HG02943 (cell line): ENCODE results near the gene FAM234B.
"Not testable (repeated sequence)": the region's sequence is repeated elsewhere in the genome, so short reads cannot be mapped to it uniquely, and the experiment has no call there.

Experiments used
- ATAC-seq: cut with Tn5 transposase; IDR thresholded peaks from one replicate; pipeline ENCODE4 v1.9.1; 2021; ENCODE audit warnings: mild to moderate bottlenecking, low read depth, moderate library complexity; ENCODE audit not compliant: unreplicated experiment

FAM234B gene

DNA sequence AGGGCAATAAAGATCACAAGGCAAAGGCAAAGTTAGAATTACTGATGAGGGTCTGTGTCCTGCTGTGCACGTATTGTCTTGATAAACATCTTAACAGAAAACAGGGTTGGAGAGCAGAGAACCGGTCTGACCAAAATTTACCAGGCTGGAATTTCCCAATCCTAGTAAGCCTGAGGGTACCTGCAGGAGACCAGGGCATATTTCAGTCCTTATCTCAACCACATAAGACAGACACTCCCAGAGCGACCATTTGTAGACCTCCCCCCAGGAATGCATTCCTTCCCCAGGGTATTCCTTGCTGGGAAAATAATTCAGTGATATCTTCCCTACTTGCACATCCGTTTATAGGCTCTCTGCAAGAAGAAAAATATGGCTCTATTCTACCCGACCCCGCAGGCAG is 9.4 kb downstream of the FAM234B start:
- ATAC-seq = not testable (repeated sequence)

DNA sequence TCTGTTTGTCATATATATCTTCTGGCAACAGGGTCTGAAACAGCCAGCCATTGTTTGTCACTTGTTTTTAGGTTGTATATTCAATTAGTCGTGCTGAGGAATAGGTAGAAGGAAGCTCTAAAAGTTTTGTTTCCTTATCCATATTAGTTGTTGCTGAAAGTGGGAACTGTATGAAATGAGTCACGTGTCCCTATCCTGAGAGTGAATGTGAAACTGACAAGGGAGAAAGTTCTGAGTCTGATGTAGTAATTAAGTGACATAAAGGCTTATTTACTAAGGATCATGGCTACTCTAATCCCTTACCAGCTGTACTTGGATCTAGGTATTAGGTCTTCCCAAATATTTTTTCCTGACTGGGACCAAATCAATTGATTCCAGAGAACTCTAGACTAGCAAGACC is 16.4 kb downstream of the FAM234B start:
- no peak for ATAC-seq

DNA sequence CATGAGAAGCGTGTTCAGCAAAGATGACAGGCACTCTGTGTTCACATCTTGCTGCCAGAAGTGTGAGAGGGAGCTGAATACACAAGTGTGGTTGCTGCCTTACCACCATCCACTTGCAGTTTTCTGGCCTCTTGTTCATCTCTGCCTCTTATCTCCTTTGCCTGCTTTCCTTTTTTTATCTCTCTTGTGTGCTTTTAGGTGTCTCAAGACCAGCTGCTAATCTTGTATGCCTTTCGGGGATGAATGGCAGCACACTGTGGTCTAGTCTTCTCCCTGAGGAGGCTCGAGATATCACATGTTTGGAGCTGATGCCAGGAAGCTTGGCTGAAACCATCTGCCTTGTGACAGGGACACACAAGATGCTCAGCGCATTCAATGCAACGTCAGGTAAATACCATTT is 17.2 kb downstream of the FAM234B start:
- ATAC-seq = no peak

DNA sequence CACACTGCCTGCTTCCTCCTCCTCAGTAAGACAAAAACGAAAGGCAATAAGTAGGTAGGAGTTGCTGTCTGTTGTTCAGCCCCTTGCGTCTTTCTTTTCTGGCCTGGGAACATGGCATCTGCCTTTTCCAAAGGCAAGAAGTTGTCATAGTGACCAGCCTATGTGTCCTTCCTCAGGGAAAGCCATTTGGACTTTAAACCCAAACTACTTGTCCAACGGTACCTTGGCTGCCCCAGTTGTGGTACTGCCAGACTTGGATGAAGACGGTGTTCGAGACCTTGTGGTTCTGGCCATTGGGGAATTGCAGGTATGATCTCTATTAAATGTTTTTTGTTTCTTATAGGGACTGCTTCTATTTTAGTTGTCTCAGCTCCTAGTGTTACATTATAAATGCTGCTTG is 18.5 kb downstream of the FAM234B start:
- no peak for ATAC-seq

DNA sequence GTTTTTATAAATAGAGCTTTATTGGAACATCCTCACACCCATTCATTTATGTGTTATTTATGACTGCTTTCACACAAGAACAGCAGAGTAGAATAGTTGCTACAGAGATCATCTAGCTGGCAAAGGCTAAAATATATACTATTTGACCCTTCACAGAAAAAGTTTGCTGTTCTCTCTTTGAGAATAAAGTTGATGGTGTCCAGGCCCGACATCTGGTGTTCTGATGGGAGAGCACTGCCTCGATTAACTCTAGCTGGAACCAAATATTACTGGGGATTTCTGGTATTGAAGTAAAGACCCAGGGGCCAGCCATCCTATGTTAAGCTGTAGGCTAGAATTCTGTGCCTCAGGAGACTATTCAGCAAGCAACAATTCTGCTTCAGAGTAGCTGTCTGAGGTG is 21.8 kb downstream of the FAM234B start:
- no peak for ATAC-seq

DNA sequence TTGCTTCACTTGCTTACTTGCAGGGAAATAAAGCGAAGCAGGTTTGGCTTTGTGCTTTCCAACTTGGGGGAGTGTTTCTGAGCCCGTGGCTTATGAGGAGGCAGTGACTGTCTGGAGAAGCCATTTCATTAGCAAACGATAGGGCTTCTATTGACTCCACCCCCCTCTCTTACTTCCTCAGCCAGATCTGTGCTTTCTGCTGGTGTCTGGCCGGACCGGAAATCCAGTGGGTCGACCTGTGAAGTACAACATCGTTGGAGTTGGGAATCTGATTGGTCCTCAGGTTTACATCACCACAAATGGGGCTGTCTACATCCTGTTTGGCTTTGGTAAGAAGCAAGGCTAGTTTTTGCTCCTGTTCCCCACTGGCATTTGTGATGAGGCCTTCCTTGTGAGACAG is 22.3 kb downstream of the FAM234B start:
- ATAC-seq = no peak

DNA sequence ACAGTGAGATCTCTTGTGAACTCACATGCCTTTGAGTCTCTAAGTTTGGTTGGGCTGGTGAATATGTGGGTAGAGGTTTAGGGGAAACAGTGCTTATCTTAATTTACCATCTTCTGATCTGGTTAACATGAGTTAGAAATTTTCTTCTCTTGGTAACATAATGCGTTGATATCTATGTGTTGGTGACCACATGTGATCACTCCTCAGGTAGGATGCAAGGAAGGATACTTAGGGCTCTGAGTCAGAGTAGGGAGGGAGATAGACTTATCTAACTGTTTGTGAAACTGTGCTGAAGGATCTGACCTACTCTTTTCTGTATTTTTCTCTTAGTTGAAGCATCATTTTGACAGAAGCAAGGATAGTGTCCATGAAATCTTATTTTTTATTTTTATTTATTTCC is 23.1 kb downstream of the FAM234B start:
- ATAC-seq = no peak

DNA sequence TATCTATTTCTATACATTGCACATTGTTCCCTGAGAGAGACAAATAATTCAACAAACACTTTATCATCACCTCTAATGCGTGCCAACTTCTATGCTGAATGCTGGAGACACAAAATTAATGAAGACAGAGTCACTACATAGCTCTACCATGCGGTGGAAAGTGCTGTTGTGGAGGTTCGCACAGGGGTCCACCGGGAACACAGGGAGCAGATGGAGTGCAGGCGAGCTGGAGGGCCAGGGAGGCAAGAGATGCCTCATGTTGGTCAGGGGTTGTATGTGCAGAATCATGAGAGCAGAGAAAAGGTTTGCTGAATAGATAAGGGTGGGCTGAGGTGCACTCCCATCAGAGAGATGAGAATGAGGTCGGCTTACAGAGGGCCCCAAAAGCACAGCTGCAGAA is 25.2 kb downstream of the FAM234B start:
- ATAC-seq = no peak

DNA sequence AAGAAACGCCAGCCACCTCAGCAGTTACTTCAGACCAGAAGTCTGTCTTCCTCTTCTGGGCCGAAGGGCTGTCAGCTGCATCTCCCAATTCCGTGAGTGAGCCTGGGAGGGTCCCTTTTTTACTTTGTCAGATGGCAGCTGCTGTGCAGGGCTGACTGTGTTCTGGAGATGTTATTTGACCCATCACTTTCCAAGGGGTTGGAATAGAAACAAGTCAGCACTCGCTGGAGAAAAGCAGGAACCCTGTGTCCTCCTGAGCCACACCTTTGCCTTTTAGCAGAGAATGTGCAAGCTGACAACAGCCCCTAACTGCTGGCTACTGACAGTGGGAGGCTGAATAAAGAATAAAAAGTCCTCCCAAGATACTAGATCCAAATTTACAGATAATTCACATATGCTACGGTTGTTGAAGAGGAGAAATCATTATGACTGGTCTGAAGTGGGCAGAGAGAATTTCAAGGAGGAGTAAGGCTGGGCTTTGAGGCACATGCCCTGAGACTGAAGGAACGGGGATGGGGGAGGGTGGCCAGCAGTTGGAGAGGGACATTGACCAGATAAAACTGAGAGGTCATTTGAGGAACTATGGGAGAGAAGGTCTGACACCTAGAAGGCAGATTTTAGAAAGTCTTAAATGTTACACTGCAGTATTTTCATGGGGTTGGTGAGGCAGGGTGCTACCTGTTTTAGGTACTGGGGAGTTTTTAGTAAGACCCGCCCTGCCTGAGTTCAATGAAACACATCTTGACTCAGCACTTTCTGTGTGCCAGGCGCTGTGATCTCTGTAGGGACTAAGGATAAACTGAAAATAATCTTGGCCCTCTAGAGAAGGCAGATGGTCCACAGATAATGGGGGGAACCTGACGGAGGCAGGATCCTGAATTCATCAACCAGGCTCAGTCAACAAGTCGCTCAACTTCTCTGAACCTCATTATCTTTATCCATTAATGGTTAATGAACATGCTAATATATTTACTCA is 27.4 kb downstream of the FAM234B start:
- ATAC-seq = no peak

DNA sequence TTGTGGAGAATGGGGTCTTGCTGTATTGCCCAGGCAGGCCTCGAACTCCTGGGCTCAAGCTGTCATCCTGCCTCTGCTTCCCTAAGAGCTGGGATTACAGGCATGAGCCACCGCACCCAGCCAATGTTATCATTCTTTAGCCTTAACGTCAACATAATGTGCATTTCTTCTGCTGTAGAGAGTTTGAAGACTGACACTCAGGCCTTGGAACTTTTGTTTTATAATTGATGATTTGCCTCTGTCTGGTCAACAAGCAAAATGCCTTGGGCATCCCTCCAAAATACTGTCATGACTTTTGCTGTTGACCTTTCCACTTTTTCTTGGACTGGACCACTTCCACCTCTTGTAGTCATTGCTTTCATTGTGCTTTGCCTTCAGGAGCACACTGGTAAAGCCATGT is 29.0 kb downstream of the FAM234B start:
- no peak for ATAC-seq

DNA sequence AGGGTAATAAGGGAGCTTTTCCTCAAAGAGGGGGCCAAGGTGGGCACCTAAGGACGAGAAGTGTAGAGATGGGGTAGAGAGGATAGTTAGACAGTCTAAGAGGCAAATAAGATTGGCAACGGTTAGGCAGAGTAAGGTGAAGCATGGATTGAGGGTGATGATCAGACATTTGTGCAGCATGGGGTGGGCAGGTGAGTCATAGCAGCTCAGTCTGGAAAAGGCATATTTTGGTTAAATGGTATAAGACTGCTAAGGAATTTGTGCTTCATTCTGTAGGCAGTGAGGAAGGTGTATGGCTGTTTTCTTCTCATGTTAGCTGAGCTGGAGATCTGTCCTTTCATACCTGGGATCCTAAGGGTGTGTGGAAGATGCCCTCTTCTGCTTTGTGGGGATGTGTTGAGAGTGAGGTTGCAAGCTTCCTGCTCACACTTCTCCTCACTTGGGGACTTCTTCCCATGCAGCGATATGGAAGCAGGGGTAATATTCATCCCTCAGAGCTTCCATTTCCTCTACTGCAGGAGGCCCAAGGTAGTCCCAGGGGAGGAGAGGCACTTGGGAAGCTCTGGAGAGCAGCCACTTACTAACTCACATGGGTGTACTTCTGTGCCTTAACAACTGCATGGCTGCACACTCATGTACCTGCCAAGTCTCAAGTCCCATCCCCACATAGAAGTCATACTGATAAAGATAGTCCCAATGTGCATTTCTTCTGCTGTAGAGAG is 30.4 kb downstream of the FAM234B start:
- ATAC-seq = no peak

DNA sequence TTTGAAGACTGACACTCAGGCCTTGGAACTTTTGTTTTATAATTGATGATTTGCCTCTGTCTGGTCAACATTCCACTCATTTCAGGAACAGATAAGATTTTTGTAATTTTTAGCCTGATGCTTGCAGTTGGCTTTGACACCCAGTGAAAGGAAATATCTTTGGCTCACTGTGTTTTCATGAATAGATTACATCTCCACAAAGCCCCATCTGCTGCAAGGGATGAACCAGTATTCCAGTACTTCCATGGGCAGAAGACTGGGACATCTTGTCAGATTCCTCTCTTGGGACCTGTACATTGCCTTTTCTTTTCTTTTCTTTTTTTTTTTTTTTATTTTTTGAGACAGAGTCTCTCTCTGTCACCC is 30.9 kb downstream of the FAM234B start:
- no peak for ATAC-seq

DNA sequence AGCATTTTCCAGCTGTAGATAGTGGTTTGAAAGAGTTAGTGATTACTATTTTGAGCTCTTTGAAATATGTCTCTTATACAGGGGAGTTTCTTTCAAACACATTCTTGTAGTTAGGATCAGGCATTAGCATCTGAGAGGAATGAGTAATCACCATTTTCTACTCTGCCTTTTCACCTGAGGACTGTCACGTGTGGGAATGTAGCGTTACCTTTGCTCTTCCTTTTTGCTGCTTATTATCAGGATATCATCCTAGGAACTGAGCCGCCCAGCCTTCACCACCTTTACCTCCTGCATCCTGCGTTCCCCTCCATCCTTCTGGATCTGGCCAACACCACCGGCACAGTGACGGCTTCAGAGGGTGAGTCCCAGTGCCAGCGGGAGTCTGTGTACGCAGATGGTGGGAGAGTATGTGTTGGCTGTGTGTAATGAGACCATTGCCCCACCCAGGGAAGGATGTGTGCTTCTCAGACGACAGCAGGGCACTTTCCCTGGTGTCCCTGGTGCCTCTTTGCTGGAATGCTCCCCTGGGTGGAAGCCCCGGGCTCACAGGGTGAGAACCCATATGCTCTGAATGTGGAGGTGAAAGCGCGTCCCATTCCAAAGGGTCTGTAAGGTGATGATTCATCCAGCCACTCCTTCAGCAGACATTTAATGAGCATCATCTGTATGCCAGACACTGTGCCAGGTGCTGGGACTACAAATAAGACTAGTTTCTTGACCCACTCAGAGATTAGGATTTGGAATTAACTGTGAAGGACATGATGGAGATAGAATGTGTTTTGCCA is 31.8 kb downstream of the FAM234B start:
- no peak for ATAC-seq

DNA sequence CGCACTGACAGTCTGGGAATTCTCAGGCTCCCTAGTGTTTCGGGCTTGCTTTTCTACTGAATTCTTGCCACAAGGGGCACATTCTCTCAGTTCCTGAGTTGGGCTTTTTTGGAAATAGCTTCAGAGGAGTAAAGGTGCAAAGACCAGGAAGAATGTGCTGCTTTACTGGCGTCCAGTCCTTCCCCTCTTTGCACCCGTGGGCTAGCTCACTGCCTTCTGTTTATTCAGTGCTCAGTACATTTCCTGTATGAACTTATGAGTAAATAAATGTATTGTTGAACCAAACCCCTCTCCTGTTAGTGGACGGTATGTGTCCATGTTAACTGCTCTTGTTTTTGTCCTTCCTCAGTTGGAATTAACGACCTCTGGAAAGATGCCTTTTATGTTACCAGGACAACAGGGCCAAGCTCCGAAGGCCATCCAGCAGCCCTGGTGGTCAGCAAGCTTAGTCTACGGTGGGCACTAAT is 35.3 kb downstream of the FAM234B start:
- no peak for ATAC-seq

DNA sequence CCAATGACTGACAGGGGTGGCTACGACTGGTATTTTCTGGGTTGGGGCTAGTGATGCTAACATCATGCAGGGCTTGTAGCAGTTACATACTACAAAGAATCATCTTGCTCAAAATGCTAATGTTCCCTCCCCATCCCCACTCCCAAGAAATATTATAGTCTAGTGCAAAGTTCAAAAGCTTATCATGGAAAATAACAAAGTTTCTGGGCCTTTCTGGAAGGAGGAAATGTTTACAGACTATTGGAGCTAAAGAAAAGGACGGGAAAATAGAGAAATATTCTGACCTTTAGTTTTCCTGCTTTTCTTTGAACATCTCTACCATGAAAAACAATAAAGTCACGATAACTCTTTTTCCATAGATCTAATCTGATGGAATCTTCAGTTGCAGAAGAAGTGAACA is 36.1 kb downstream of the FAM234B start:
- ATAC-seq = no peak

DNA sequence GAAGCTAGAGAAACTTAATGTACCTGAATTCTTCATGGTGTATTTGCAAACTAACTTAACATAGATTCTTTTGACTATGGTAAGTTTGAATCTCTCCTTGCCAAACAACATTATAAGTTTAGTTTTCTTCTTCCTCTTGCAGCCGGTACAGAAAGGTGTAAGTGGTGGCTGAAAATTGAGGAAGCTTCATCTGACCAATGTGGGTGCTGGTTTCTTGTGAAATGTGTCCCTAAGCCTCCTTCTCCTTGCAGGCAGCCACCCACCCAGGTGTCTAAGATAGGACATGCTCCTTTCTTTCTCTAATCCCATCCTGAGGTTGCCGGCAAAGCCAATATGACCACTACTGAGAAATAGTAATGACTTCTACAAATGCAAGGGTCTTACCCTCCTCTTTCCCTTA is 38.7 kb downstream of the FAM234B start:
- ATAC-seq = no peak

DNA sequence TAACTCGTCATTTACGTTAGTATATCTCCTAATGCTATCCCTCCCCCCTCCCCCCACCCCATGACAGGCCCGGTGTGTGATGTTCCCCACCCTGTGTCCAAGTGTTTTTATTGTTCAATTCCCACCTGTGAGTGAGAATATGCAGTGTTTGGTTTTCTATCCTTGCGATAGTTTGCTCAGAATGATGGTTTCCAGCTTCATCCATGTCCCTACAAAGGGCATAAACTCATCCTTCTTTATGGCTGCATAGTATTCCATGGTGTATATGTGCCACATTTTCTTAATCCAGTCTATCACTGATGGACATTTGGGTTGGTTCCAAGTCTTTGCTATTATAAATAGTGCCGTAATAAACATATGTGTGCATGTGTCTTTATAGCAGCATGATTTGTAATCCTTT is 39.5 kb downstream of the FAM234B start:
- not testable (repeated sequence) for ATAC-seq

DNA sequence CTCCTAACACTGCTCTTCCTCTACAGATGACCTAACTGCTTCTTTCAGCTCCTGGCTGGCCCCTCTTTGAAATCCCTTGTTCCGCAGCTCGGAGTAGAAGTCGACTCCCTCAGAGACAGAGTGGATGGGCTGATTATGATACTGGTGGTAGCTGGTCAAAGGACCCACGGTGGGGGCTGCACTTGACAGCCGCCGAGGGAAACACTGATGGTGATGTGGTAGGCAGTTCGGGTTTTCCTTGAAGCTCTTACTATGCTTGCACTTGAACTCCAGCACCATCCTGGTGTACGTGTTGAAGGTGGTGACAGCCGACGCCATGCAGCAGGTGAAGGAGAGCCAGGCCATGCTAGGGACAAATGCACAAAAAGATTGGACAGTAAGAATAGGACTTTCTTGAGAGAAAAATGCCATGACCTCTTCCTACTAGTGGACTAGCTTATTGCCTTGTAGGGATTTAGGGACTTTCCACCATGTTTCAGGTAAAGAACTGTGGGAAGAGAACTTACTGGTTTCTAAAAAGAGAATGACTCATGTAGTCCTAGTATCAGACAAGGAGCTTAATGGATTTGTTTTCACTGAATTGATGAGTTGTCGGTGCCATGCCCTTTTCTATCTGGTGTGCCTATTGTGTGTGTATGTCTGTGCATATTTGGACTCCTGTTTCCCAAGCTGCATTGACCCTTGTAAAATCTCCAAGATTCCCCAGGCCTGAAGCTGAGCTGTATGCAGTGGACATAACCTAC is 40.9 kb downstream of the FAM234B start:
- ATAC-seq = no peak

DNA sequence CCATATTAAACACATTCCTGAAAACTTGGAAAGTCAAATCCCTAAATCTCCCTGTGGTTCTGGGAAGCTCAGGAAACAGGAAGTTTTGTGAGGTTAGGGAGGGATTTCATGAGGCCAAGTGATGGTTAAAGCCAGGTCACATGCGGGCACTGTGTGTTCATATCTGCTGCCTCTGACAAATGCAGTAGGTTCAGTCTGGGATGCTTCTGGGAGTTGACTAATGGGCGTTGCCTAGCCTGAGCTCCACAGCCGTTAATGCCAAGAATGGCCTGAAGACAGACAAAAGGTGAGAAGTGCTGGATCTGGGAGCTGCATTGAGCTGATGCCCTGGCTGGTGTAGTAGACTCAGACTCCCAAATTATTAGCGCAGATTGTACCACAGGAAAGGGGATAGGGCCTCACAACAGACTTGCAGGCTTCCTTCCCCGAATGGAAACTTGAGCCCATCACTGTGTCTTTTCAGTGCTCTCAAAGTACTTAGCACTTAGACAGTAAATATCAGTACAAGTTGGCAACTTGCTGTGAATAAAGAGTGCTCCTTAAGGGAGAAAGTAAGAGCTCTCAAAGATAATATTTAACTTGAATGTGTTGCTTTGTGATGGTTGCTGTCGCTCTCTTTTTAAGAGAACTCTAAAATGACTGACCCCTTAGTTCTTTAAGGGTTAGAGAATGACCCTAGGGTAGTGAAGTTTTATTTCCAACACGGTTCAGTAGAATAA is 41.9 kb downstream of the FAM234B start:
- no peak for ATAC-seq

DNA sequence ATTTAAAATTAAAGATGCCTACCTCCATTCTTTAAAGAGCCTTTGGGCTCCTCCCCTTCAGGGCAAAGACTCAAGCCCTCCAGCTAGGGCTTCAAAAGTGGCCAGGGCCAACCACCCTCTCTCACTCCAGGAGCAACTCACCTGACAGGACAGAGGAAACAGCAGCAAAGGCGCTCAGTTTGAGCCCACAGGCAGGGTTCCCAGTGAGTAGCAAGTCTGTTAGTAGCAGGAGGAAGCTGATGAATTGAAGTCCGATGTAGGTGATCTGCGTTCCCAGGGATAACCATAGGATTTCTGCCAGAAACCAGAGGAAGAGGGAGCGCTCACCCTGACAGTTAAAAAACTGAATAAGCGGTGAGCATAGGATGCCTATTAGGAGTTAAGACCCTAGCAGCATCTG is 43.6 kb downstream of the FAM234B start:
- no peak for ATAC-seq
